ENCODE results near the gene ZNF652.
A peak's percentile ranks its signal among the peaks of the same experiment; 100 is the strongest.
"Not testable (repeated sequence)": the region's sequence is repeated elsewhere in the genome, so short reads cannot be mapped to it uniquely, and the experiment has no call there.

ZNF652 gene

GRCh38 chr17:49275981-49276380 lies 86.1 kb downstream of the ZNF652 start:
- not testable (repeated sequence) for DNase-seq (ENCODE audit: extremely low read depth in 1 of 2, low read depth in 1 of 2)

GRCh38 chr17:49269356-49269755 lies 92.7 kb downstream of the ZNF652 start:
- no peak for DNase-seq (ENCODE audit: extremely low read depth in 1 of 2, low read depth in 1 of 2)

- DNase-seq (ENCODE audit: extremely low read depth in 1 of 2, low read depth in 1 of 2) = no peak
Measured at GRCh38 chr17:49267912-49268311, 94.1 kb downstream of the ZNF652 start.

- no peak for DNase-seq (ENCODE audit: extremely low read depth in 1 of 2, low read depth in 1 of 2)
Measured at GRCh38 chr17:49266233-49266632, 95.8 kb downstream of the ZNF652 start.

- not testable (repeated sequence) for DNase-seq (ENCODE audit: extremely low read depth in 1 of 2, low read depth in 1 of 2)
Measured at GRCh38 chr17:49261540-49261939, 100.5 kb downstream of the ZNF652 start.

GRCh38 chr17:49260817-49261291 lies 101.2 kb downstream of the ZNF652 start:
- DNase-seq (ENCODE audit: extremely low read depth in 1 of 2, low read depth in 1 of 2) = no peak

- DNase-seq (ENCODE audit: extremely low read depth in 1 of 2, low read depth in 1 of 2) = peak in 1 of 2 donors; percentile 38
Measured at GRCh38 chr17:49260011-49260816, 101.8 kb downstream of the ZNF652 start.

- DNase-seq (ENCODE audit: extremely low read depth in 1 of 2, low read depth in 1 of 2) = no peak
Measured at GRCh38 chr17:49259663-49260010, 102.4 kb downstream of the ZNF652 start.

GRCh38 chr17:49258394-49258793 lies 103.7 kb downstream of the ZNF652 start:
- DNase-seq (ENCODE audit: extremely low read depth in 1 of 2, low read depth in 1 of 2) = no peak

GRCh38 chr17:49255125-49255524 lies 106.9 kb downstream of the ZNF652 start:
- DNase-seq (ENCODE audit: extremely low read depth in 1 of 2, low read depth in 1 of 2) = no peak

GRCh38 chr17:49254066-49254465 lies 108.0 kb downstream of the ZNF652 start:
- DNase-seq (ENCODE audit: extremely low read depth in 1 of 2, low read depth in 1 of 2) = no peak

GRCh38 chr17:49252148-49252695 lies 109.8 kb downstream of the ZNF652 start:
- no peak for DNase-seq (ENCODE audit: extremely low read depth in 1 of 2, low read depth in 1 of 2)

- no peak for DNase-seq (ENCODE audit: extremely low read depth in 1 of 2, low read depth in 1 of 2)
Measured at GRCh38 chr17:49249890-49250522, 112.0 kb downstream of the ZNF652 start.

- no peak for DNase-seq (ENCODE audit: extremely low read depth in 1 of 2, low read depth in 1 of 2)
Measured at GRCh38 chr17:49249292-49249794, 112.7 kb downstream of the ZNF652 start.

- DNase-seq (ENCODE audit: extremely low read depth in 1 of 2, low read depth in 1 of 2) = no peak
Measured at GRCh38 chr17:49247944-49248343, 114.1 kb downstream of the ZNF652 start.

GRCh38 chr17:49244839-49245238 lies 117.2 kb downstream of the ZNF652 start:
- DNase-seq (ENCODE audit: extremely low read depth in 1 of 2, low read depth in 1 of 2) = no peak

All from activated CD8-positive, alpha-beta memory T cell treated with anti-CD3 and anti-CD28 coated beads for 1 hour (primary cell).